ENCODE results near the gene CDK5RAP2.
"Not testable (repeated sequence)": the region's sequence is repeated elsewhere in the genome, so short reads cannot be mapped to it uniquely, and the experiment has no call there.

The CDK5RAP2 gene

GRCh38 chr9:120564589-120564988 is 15.4 kb downstream of the CDK5RAP2 start:
- no peak overlapping the region for H3K9ac ChIP-seq (ENCODE audit: insufficient read length)
- H3K4me3 ChIP-seq, result no peak overlapping the region
- no peak for DNase-seq (ENCODE audit: low read depth, low spot score)
- no peaks in the 10 kb centered on the region for H3K9me3 ChIP-seq (ENCODE audit: low read depth, low read length)
- no peak overlapping the region for H3K27ac ChIP-seq
- H3K36me3 ChIP-seq (ENCODE audit: insufficient read depth, low read length), result peaks cover 90% of the 10 kb centered on the region
- no peak for TF ChIP-seq EZH2 (IDR thresholded peaks at IDR 0.05)
- no peak for TF ChIP-seq POLR2AphosphoS5 (IDR thresholded peaks at IDR 0.05; ENCODE audit: borderline replicate concordance, low read depth, low read length)
- TF ChIP-seq FOXP2 (optimal IDR thresholded peaks at IDR 0.05; ENCODE audit: control extremely low read depth, extremely low read length, insufficient read depth), result no peak

- H3K4me3 ChIP-seq, result no peak overlapping the region
- H3K27ac ChIP-seq, result no peak overlapping the region
- TF ChIP-seq FOXP2 (optimal IDR thresholded peaks at IDR 0.05; ENCODE audit: control extremely low read depth, extremely low read length, insufficient read depth), result no peak
- H3K9me3 ChIP-seq (ENCODE audit: low read depth, low read length), result no peaks in the 10 kb centered on the region
- H3K36me3 ChIP-seq (ENCODE audit: insufficient read depth, low read length), result peaks cover 76% of the 10 kb centered on the region
- H3K9ac ChIP-seq (ENCODE audit: insufficient read length), result no peak overlapping the region
- DNase-seq (ENCODE audit: low read depth, low spot score), result no peak
Measured at GRCh38 chr9:120562861-120563443, 17.0 kb downstream of the CDK5RAP2 start.

- TF ChIP-seq EZH2 (IDR thresholded peaks at IDR 0.05), result no peak
- no peak for TF ChIP-seq POLR2AphosphoS5 (IDR thresholded peaks at IDR 0.05; ENCODE audit: borderline replicate concordance, low read depth, low read length)
- DNase-seq (ENCODE audit: low read depth, low spot score), result no peak
- H3K9me3 ChIP-seq (ENCODE audit: low read depth, low read length), result no peaks in the 10 kb centered on the region
- H3K27ac ChIP-seq, result no peak overlapping the region
- no peak overlapping the region for H3K4me3 ChIP-seq
- H3K36me3 ChIP-seq (ENCODE audit: insufficient read depth, low read length), result peaks cover 64% of the 10 kb centered on the region
- no peak overlapping the region for H3K9ac ChIP-seq (ENCODE audit: insufficient read length)
Measured at GRCh38 chr9:120561709-120562108, 18.3 kb downstream of the CDK5RAP2 start.

- Histone ChIP-seq H3K9ac (ENCODE audit: insufficient read length) (no peak overlapping the region), H3K36me3 (ENCODE audit: insufficient read depth, low read length) (peaks cover 54% of the 10 kb centered on the region)
- no peak for DNase-seq (ENCODE audit: low read depth, low spot score)
Measured at GRCh38 chr9:120559546-120559945, 20.4 kb downstream of the CDK5RAP2 start.

GRCh38 chr9:120558454-120558853 is 21.5 kb downstream of the CDK5RAP2 start:
- H3K4me3 ChIP-seq, result no peak overlapping the region
- no peaks in the 10 kb centered on the region for H3K9me3 ChIP-seq (ENCODE audit: low read depth, low read length)
- no peak overlapping the region for H3K9ac ChIP-seq (ENCODE audit: insufficient read length)
- H3K36me3 ChIP-seq (ENCODE audit: insufficient read depth, low read length), result peaks cover 53% of the 10 kb centered on the region
- DNase-seq (ENCODE audit: low read depth, low spot score), result no peak
- TF ChIP-seq FOXP2 (optimal IDR thresholded peaks at IDR 0.05; ENCODE audit: control extremely low read depth, extremely low read length, insufficient read depth), result no peak
- no peak for TF ChIP-seq EZH2 (IDR thresholded peaks at IDR 0.05)
- no peak for TF ChIP-seq POLR2AphosphoS5 (IDR thresholded peaks at IDR 0.05; ENCODE audit: borderline replicate concordance, low read depth, low read length)
- no peak overlapping the region for H3K27ac ChIP-seq

More at GRCh38 chr9:120559546-120559945, 20.4 kb downstream of the CDK5RAP2 start:
- TF ChIP-seq FOXP2 (optimal IDR thresholded peaks at IDR 0.05; ENCODE audit: control extremely low read depth, extremely low read length, insufficient read depth) (no peak), POLR2AphosphoS5 (IDR thresholded peaks at IDR 0.05; ENCODE audit: borderline replicate concordance, low read depth, low read length) (no peak), EZH2 (IDR thresholded peaks at IDR 0.05) (no peak)
- H3K4me3 ChIP-seq, result no peak overlapping the region
- H3K27ac ChIP-seq, result no peak overlapping the region
- H3K9me3 ChIP-seq (ENCODE audit: low read depth, low read length), result no peaks in the 10 kb centered on the region

GRCh38 chr9:120557205-120557604 is 22.8 kb downstream of the CDK5RAP2 start:
- no peak overlapping the region for H3K9ac ChIP-seq (ENCODE audit: insufficient read length)
- no peak for DNase-seq (ENCODE audit: low read depth, low spot score)
- H3K4me3 ChIP-seq, result no peak overlapping the region
- no peak for TF ChIP-seq FOXP2 (optimal IDR thresholded peaks at IDR 0.05; ENCODE audit: control extremely low read depth, extremely low read length, insufficient read depth)
- no peak for TF ChIP-seq EZH2 (IDR thresholded peaks at IDR 0.05)
- no peak for TF ChIP-seq POLR2AphosphoS5 (IDR thresholded peaks at IDR 0.05; ENCODE audit: borderline replicate concordance, low read depth, low read length)
- no peak overlapping the region for H3K27ac ChIP-seq
- H3K36me3 ChIP-seq (ENCODE audit: insufficient read depth, low read length), result peaks cover 50% of the 10 kb centered on the region
- no peaks in the 10 kb centered on the region for H3K9me3 ChIP-seq (ENCODE audit: low read depth, low read length)

GRCh38 chr9:120556775-120557174 is 23.2 kb downstream of the CDK5RAP2 start:
- TF ChIP-seq FOXP2 (optimal IDR thresholded peaks at IDR 0.05; ENCODE audit: control extremely low read depth, extremely low read length, insufficient read depth) (no peak), POLR2AphosphoS5 (IDR thresholded peaks at IDR 0.05; ENCODE audit: borderline replicate concordance, low read depth, low read length) (no peak), EZH2 (IDR thresholded peaks at IDR 0.05) (no peak)

GRCh38 chr9:120555839-120556238 is 24.1 kb downstream of the CDK5RAP2 start:
- DNase-seq (ENCODE audit: low read depth, low spot score), result no peak
- Histone ChIP-seq H3K27ac (no peak overlapping the region), H3K36me3 (ENCODE audit: insufficient read depth, low read length) (peaks cover 50% of the 10 kb centered on the region), H3K4me3 (no peak overlapping the region), H3K9ac (ENCODE audit: insufficient read length) (no peak overlapping the region), H3K9me3 (ENCODE audit: low read depth, low read length) (no peaks in the 10 kb centered on the region)
- no peak for TF ChIP-seq POLR2AphosphoS5 (IDR thresholded peaks at IDR 0.05; ENCODE audit: borderline replicate concordance, low read depth, low read length)
- no peak for TF ChIP-seq FOXP2 (optimal IDR thresholded peaks at IDR 0.05; ENCODE audit: control extremely low read depth, extremely low read length, insufficient read depth)
- no peak for TF ChIP-seq EZH2 (IDR thresholded peaks at IDR 0.05)

More at GRCh38 chr9:120556775-120557174, 23.2 kb downstream of the CDK5RAP2 start:
- Histone ChIP-seq H3K9ac (ENCODE audit: insufficient read length) (no peak overlapping the region), H3K36me3 (ENCODE audit: insufficient read depth, low read length) (peaks cover 46% of the 10 kb centered on the region), H3K4me3 (no peak overlapping the region), H3K27ac (no peak overlapping the region), H3K9me3 (ENCODE audit: low read depth, low read length) (no peaks in the 10 kb centered on the region)
- DNase-seq (ENCODE audit: low read depth, low spot score), result no peak

GRCh38 chr9:120552210-120552704 is 27.7 kb downstream of the CDK5RAP2 start:
- DNase-seq (ENCODE audit: low read depth, low spot score); H3K4me3 ChIP-seq; H3K9ac ChIP-seq (ENCODE audit: insufficient read length); H3K9me3 ChIP-seq (ENCODE audit: low read depth, low read length); H3K27ac ChIP-seq: not testable (repeated sequence)
- H3K36me3 ChIP-seq (ENCODE audit: insufficient read depth, low read length), result peaks cover 73% of the 10 kb centered on the region
